Fibroblast of the conjunctiva (primary cell): ENCODE results near the gene DLK1.

ENCODE experiments used
- DNase-seq: peaks from one replicate; pipeline ENCODE4 v3.0.0-alpha.2; 2010; ENCODE audit warnings: low read depth

DLK1 gene

GRCh38 chr14:100714258-100714892 is 12.3 kb upstream of the DLK1 start:
- no peak for DNase-seq

- no peak for DNase-seq
Observed at GRCh38 chr14:100715332-100715731, 11.4 kb upstream of the DLK1 start.

GRCh38 chr14:100715803-100716202 is 10.9 kb upstream of the DLK1 start:
- no peak for DNase-seq

GRCh38 chr14:100717386-100717785 is 9.3 kb upstream of the DLK1 start:
- no peak for DNase-seq

- no peak for DNase-seq
Observed at GRCh38 chr14:100719976-100720520, 6.6 kb upstream of the DLK1 start.

- DNase-seq = no peak
Observed at GRCh38 chr14:100721568-100721967, 5.1 kb upstream of the DLK1 start.

GRCh38 chr14:100722367-100722766 is 4.3 kb upstream of the DLK1 start:
- DNase-seq = no peak

- no peak for DNase-seq
Observed at GRCh38 chr14:100723135-100723829, 3.4 kb upstream of the DLK1 start.

GRCh38 chr14:100723830-100724437 is 2.8 kb upstream of the DLK1 start:
- DNase-seq = no peak

GRCh38 chr14:100724536-100724935 is 2.2 kb upstream of the DLK1 start:
- DNase-seq = no peak

GRCh38 chr14:100725587-100726387 is 905 bp upstream of the DLK1 start:
- DNase-seq = no peak

- DNase-seq = no peak
Observed at GRCh38 chr14:100727086-100727872, 587 bp downstream of the DLK1 start.

GRCh38 chr14:100727873-100728240 is 1.2 kb downstream of the DLK1 start:
- no peak for DNase-seq

- no peak for DNase-seq
Observed at GRCh38 chr14:100728962-100729361, 2.3 kb downstream of the DLK1 start.

GRCh38 chr14:100729982-100730381 is 3.3 kb downstream of the DLK1 start:
- DNase-seq = no peak

- DNase-seq = no peak
Observed at GRCh38 chr14:100730581-100730980, 3.9 kb downstream of the DLK1 start.

GRCh38 chr14:100731011-100731670 is 4.4 kb downstream of the DLK1 start:
- DNase-seq = no peak

- no peak for DNase-seq
Observed at GRCh38 chr14:100731846-100732765, 5.4 kb downstream of the DLK1 start.

GRCh38 chr14:100732766-100733100 is 6.0 kb downstream of the DLK1 start:
- no peak for DNase-seq
